K562 (cell line): ENCODE results near the gene UBE2V1. TPM values are rescaled to one million over a fixed set of nuclear protein-coding genes. Genes with fewer than 3 reads are reported as not detected.

Experiments used
- ATAC-seq: fragments of 200-7000 bp; cut with Tn5 transposase; 3 replicates; pipeline ENCODE4 v1.9.1; 2020; ENCODE audit warnings: moderate library complexity
- BruUV-seq: library from RNA; stranded (reverse); fragments of 400-500 nt; replicated peaks from 2 replicates; lab custom pipeline; 2021; lab: Mats Ljungman, UMichigan
- CTCF ChIA-PET: fragments of 300-600 bp; formaldehyde crosslinking; extraction: SDS; loops from one replicate; lab custom pipeline; 2021; ENCODE audit warnings: low intra/inter-chr PET ratio; lab: Yijun Ruan, JAX
- POLR2A ChIA-PET: fragments of 300-600, 350-650 bp; sonication (Branson Sonifier 250); formaldehyde crosslinking; extraction: SDS; loops from one replicate; lab custom pipeline; 2021; ENCODE audit warnings: antibody characterized with exemption, inconsistent platforms; lab: Yijun Ruan, JAX
- DNase-seq, 4 experiments: peaks; one replicate each; pipeline versions ENCODE4 v3.0.0 to v3.0.0-alpha.2; 2011 to 2018; ENCODE audit warnings: low spot score in 3 of 4, mixed read lengths in 3 of 4; ENCODE audit errors: extremely low read depth in 1 of 4
- FAIRE-seq: peaks from 2 replicates; lab custom pipeline; 2011; peaks lifted over from hg19 to GRCh38; lab: Jason Lieb, UNC
- H2AFZ ChIP-seq: 2 replicates; pipeline ENCODE4 v1.6.0; 2011; ENCODE audit warnings: low read depth, low read length, control low read depth, inconsistent platforms
- H3K27ac ChIP-seq: fragments of 200-600 bp; 3 replicates; pipeline ENCODE4 v1.8.0; 2011; ENCODE audit warnings: low read depth, mild to moderate bottlenecking, control low read depth, inconsistent platforms, low read length, moderate library complexity, mixed read lengths; ENCODE audit errors: extremely low read depth
- H3K27me3 ChIP-seq, 2 experiments: fragments of 300-600 bp in 1 of 2; 2 replicates in 1 of 2; 3 replicates in 1 of 2; pipeline versions ENCODE4 v1.6.0 to v1.8.0; 2011; ENCODE audit warnings: inconsistent platforms in 2 of 2, low read length in 2 of 2, mild to moderate bottlenecking in 1 of 2, mixed read lengths in 1 of 2, moderate library complexity in 1 of 2; ENCODE audit not compliant: control insufficient read depth in 2 of 2, insufficient read depth in 2 of 2
- H3K36me3 ChIP-seq: fragments of 300-600 bp; 3 replicates; pipeline ENCODE4 v1.8.0; 2011; ENCODE audit warnings: mild to moderate bottlenecking, low read length, inconsistent platforms; ENCODE audit not compliant: control insufficient read depth, insufficient read depth
- H3K4me1 ChIP-seq, 2 experiments: fragments of 200-600 bp in 1 of 2; replicated peaks in 1 of 2; 2 replicates in 1 of 2; 3 replicates in 1 of 2; pipeline versions ENCODE4 v1.5.1 to v1.8.0; 2011; ENCODE audit warnings: inconsistent platforms in 2 of 2, low read length in 2 of 2, mild to moderate bottlenecking in 1 of 2, mixed read lengths in 1 of 2, moderate library complexity in 1 of 2; ENCODE audit not compliant: control insufficient read depth in 2 of 2, insufficient read depth in 2 of 2
- H3K4me2 ChIP-seq: 2 replicates; pipeline ENCODE4 v1.6.1; 2011; ENCODE audit warnings: low read length, control low read depth, inconsistent platforms, mixed read lengths; ENCODE audit not compliant: insufficient read depth
- H3K4me3 ChIP-seq: fragments of 200-600 bp; sonication (generic), shearing (Covaris generic); 2 replicates; pipeline ENCODE4 v1.5.1; 2016; ENCODE audit warnings: control low read depth, inconsistent platforms
- H3K79me2 ChIP-seq: fragments of 200-600 bp; 3 replicates; pipeline ENCODE4 v1.8.0; 2011; ENCODE audit warnings: low read length, inconsistent platforms; ENCODE audit not compliant: control insufficient read depth, insufficient read depth
- H3K9ac ChIP-seq, 2 experiments: 2 replicates each; pipeline versions ENCODE4 v1.6.0 to v1.6.1; 2011; ENCODE audit warnings: low read depth in 2 of 2, low read length in 2 of 2, control low read depth in 1 of 2, inconsistent platforms in 1 of 2, mild to moderate bottlenecking in 1 of 2, mixed read lengths in 1 of 2; ENCODE audit not compliant: insufficient read depth in 1 of 2
- H3K9me1 ChIP-seq: one replicate; pipeline ENCODE4 v1.6.0; 2011; ENCODE audit warnings: inconsistent platforms, mild to moderate bottlenecking, low read length, moderate library complexity; ENCODE audit not compliant: control insufficient read depth, insufficient read depth
- H3K9me3 ChIP-seq: replicated peaks from 2 replicates; pipeline ENCODE4 v1.5.1; 2011; ENCODE audit warnings: low read depth, low read length, inconsistent platforms; ENCODE audit not compliant: control insufficient read depth, insufficient read depth
- H4K20me1 ChIP-seq: replicated peaks from 2 replicates; pipeline ENCODE4 v1.6.1; 2011; ENCODE audit warnings: low read length, inconsistent platforms, mixed read lengths; ENCODE audit not compliant: control insufficient read depth, insufficient read depth
- ARID3B ChIP-seq: fragments of 250-450 bp; sonication (Bioruptor Pico); IDR thresholded peaks from 2 replicates; pipeline ENCODE4 v1.4.0; 2020; ENCODE audit warnings: borderline replicate concordance
- E2F5 ChIP-seq: sonication (generic); formaldehyde crosslinking; IDR thresholded peaks from 2 replicates; pipeline ENCODE4 v1.8.0; 2022; ENCODE audit warnings: mild to moderate bottlenecking, missing genetic modification reagents
- FOSL1 ChIP-seq: fragments of 200-800 bp; sonication (Bioruptor generic); conservative IDR thresholded peaks from 2 replicates; pipeline ENCODE4 v1.6.1; 2016; ENCODE audit warnings: missing genetic modification characterization, missing compliant biosample characterization
- FOXM1 ChIP-seq, 2 experiments: fragments of 450-650 bp in 1 of 2; sonication (generic) in 1 of 2; formaldehyde crosslinking in 1 of 2; IDR thresholded peaks; 2 replicates each; pipeline versions ENCODE4 v1.6.1 to v1.9.0; 2017 to 2022; ENCODE audit warnings: low read depth in 2 of 2, mild to moderate bottlenecking in 2 of 2, missing genetic modification reagents in 1 of 2, moderate library complexity in 1 of 2
- KLF1 ChIP-seq: fragments of 450-650 bp; IDR thresholded peaks from 2 replicates; pipeline ENCODE4 v1.6.1; 2016; ENCODE audit warnings: missing genetic modification characterization, missing compliant biosample characterization
- MEIS2 ChIP-seq: fragments of 450-650 bp; IDR thresholded peaks from 2 replicates; pipeline ENCODE4 v1.6.1; 2014; ENCODE audit warnings: mild to moderate bottlenecking; ENCODE audit not compliant: partially characterized antibody
- PBX2 ChIP-seq, 2 experiments: IDR thresholded peaks in 1 of 2; conservative IDR thresholded peaks in 1 of 2; 2 replicates each; pipeline ENCODE4 v1.6.1; 2016; ENCODE audit warnings: low read depth in 2 of 2, mild to moderate bottlenecking in 1 of 2, missing compliant biosample characterization in 1 of 2, missing genetic modification characterization in 1 of 2, moderate library complexity in 1 of 2
- RFX5 ChIP-seq: IDR thresholded peaks from 2 replicates; pipeline ENCODE4 v1.6.1; 2011; ENCODE audit warnings: low read depth, mild to moderate bottlenecking, improper control_type of control experiment, low read length
- XRCC4 ChIP-seq: IDR thresholded peaks from one replicate; pipeline ENCODE4 v1.6.1; 2011; ENCODE audit not compliant: insufficient read depth, insufficient read length; ENCODE audit errors: extremely low read depth
- ZZZ3 ChIP-seq: fragments of 450-650 bp; IDR thresholded peaks from 2 replicates; pipeline ENCODE4 v1.6.1; 2016; ENCODE audit warnings: antibody characterized with exemption, mild to moderate bottlenecking, moderate library complexity
- WGBS: fragments of 100-300 bp; shearing (Covaris generic); methylation state at CpG from one replicate; pipeline ENCODE4 v1.1.6; 2016; ENCODE audit warnings: low coverage, mixed read lengths; ENCODE audit not compliant: insufficient coverage; ENCODE audit errors: missing lambda C conversion rate; 5-methylcytosine and 5-hydroxymethylcytosine counted together
- in situ Hi-C: fragments of 300-500 bp; cut with MboI; formaldehyde crosslinking; loops from 4 replicates; pipeline ENCODE4 v1.15.0; 2018; ENCODE audit warnings: inconsistent platforms, mixed read lengths
- intact Hi-C: fragments of 100-400 bp; cut with micrococcal nuclease; formaldehyde crosslinking; loops from 2 replicates; pipeline ENCODE4 v1.14.2; 2022
- polyA plus RNA-seq, 8 experiments: library from polyadenylated mRNA; depleted of rRNA in 4 of 8; stranded (reverse) in 5 of 8; unstranded in 3 of 8; fragments of >200 nt; fragmentation: Nextera tagmentation in 2 of 8; fragmentation: Illumina TruSeq in 1 of 8; extraction: Ambion mirVana in 2 of 8; extraction: Trizol in 1 of 8; gene quantifications; 2 replicates each; pipeline versions ENCODE4 v1.2.1 to v1.2.3, GENCODE V29; 2011 to 2014; ENCODE audit warnings: inconsistent platforms in 1 of 8, missing spikeins in 1 of 8
- total RNA-seq, 7 experiments: library from RNA; depleted of rRNA in 6 of 7; stranded (reverse); fragments of >200 nt in 6 of 7; fragmentation: Illumina TruSeq in 2 of 7; extraction: Trizol in 2 of 7; gene quantifications; 2 replicates each; pipeline versions ENCODE4 v1.2.1 to v1.2.3, GENCODE V29; 2011 to 2021; ENCODE audit warnings: low replicate concordance in 1 of 7
- TF ChIP-seq, protein P1 (sequence below): IDR thresholded peaks from 3 replicates; pipeline ENCODE4 v1.6.1; 2011; ENCODE audit warnings: borderline replicate concordance, mild to moderate bottlenecking, moderate library complexity; ENCODE audit not compliant: insufficient read length; ENCODE audit errors: extremely low read depth

The UBE2V1 gene
- total and polyA plus RNA-seq, 9 of the 15 experiments (the other 6 are each of a cell fraction or from before 2014, with no cell fraction given), result 93.0 to 357 (median 119) TPM

GRCh38 chr20:50136822-50137599 is 24.1 kb upstream of the UBE2V1 start:
- BruUV-seq, result no TSS peak
- peaks cover 3% of the 10 kb centered on the region for H3K9me1 ChIP-seq
- DNase-seq (no peak), ATAC-seq (no peak), FAIRE-seq (peak; percentile 64)
- WGBS, result 87% methylated on average over 15 of the region's 15 CpGs
- intact Hi-C loops, result no loop called here
- H3K79me2 ChIP-seq, result peaks cover 28% of the 10 kb centered on the region
- H3K9ac ChIP-seq, result 0 out of 4 replicates have a peak overlapping the region, but pooled peaks of 1 of the 2 experiments have one; percentile 14
- H2AFZ ChIP-seq, result no peak overlapping the region
- H3K9me3 ChIP-seq, result no peaks in the 10 kb centered on the region
- H4K20me1 ChIP-seq, result peaks cover 7% of the 10 kb centered on the region; the same call in 1 of the 2 replicates
- H3K27me3 ChIP-seq, result no peaks in the 10 kb centered on the region
- peaks cover 4 to 21% of the 10 kb centered on the region in 2 experiments; a peak in 4 of 5 replicates for H3K4me1 ChIP-seq
- in situ Hi-C loops, result no loop called here
- H3K4me3 ChIP-seq, result no peak overlapping the region
- CTCF ChIA-PET, result no interaction called here
- H3K4me2 ChIP-seq, result no peak overlapping the region; the same call in 1 of the 2 replicates
- POLR2A ChIA-PET, result interaction anchor here (1.4 to 3.1 kb wide), 2 partner anchors 11 to 15 kb away, joined by 6 to 16 read pairs; no protein-coding TSS in a partner anchor
- H3K36me3 ChIP-seq, result peaks cover 73% of the 10 kb centered on the region
- no peak overlapping the region; the same call in 2 of the 3 replicates for H3K27ac ChIP-seq
- TF ChIP-seq E2F5 (CRISPR knock-in tag) (no peak), XRCC4 (no peak), FOSL1 (peak; percentile 74), FOXM1 (IDR thresholded peaks at IDR 0.05; ENCODE audit: low read depth) (no peak), FOXM1 (CRISPR knock-in tag; IDR thresholded peaks at IDR 0.05; ENCODE audit: low read depth) (no peak), PBX2 (CRISPR knock-in tag; IDR thresholded peaks at IDR 0.05; ENCODE audit: low read depth) (no peak), PBX2 (tag; conservative IDR thresholded peaks at IDR 0.05; ENCODE audit: low read depth) (peak; percentile 81), RFX5 (no peak), ZZZ3 (no peak), KLF1 (tag) (no peak), MEIS2 (peak; percentile 89), ARID3B (no peak)
- TF ChIP-seq, protein P1, sequence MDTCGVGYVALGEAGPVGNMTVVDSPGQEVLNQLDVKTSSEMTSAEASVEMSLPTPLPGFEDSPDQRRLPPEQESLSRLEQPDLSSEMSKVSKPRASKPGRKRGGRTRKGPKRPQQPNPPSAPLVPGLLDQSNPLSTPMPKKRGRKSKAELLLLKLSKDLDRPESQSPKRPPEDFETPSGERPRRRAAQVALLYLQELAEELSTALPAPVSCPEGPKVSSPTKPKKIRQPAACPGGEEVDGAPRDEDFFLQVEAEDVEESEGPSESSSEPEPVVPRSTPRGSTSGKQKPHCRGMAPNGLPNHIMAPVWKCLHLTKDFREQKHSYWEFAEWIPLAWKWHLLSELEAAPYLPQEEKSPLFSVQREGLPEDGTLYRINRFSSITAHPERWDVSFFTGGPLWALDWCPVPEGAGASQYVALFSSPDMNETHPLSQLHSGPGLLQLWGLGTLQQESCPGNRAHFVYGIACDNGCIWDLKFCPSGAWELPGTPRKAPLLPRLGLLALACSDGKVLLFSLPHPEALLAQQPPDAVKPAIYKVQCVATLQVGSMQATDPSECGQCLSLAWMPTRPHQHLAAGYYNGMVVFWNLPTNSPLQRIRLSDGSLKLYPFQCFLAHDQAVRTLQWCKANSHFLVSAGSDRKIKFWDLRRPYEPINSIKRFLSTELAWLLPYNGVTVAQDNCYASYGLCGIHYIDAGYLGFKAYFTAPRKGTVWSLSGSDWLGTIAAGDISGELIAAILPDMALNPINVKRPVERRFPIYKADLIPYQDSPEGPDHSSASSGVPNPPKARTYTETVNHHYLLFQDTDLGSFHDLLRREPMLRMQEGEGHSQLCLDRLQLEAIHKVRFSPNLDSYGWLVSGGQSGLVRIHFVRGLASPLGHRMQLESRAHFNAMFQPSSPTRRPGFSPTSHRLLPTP, result no peak
